Duodenal mucosa (tissue), 2 donors: ENCODE measurements around the gene PTCRA.

Experiments
- H3K27ac ChIP-seq: one replicate; pipeline ENCODE4 v1.7.0; 2013; ENCODE audit warnings: low read depth, low read length
- H3K27me3 ChIP-seq, 2 donors: one replicate each; pipeline ENCODE4 v1.7.0; 2013; ENCODE audit warnings: low read length in 2 of 2, control low read depth in 1 of 2; ENCODE audit not compliant: insufficient read depth in 2 of 2, control insufficient read depth in 1 of 2
- H3K36me3 ChIP-seq, 2 donors: one replicate each; pipeline ENCODE4 v1.7.0; 2013; ENCODE audit warnings: low read length in 2 of 2, control low read depth in 1 of 2; ENCODE audit not compliant: insufficient read depth in 2 of 2, control insufficient read depth in 1 of 2
- H3K4me1 ChIP-seq, 2 donors: one replicate each; pipeline ENCODE4 v1.7.0; 2013; ENCODE audit warnings: low read length in 2 of 2, control low read depth in 1 of 2; ENCODE audit not compliant: insufficient read depth in 2 of 2, control insufficient read depth in 1 of 2
- H3K4me3 ChIP-seq, 2 donors: one replicate each; pipeline ENCODE4 v1.7.0; 2013; ENCODE audit warnings: low read length in 2 of 2, low read depth in 1 of 2
- H3K9ac ChIP-seq, 2 donors: one replicate each; pipeline ENCODE4 v1.7.0; 2013; ENCODE audit warnings: low read length in 2 of 2, low read depth in 1 of 2
- H3K9me3 ChIP-seq, 2 donors: one replicate each; pipeline ENCODE4 v1.7.0; 2013; ENCODE audit warnings: low read length in 2 of 2, control low read depth in 1 of 2; ENCODE audit not compliant: control insufficient read depth in 1 of 2

PTCRA gene

GRCh38 chr6:42961020-42961470 is 45.2 kb downstream of the PTCRA start:
- Histone ChIP-seq H3K9me3 (no peaks in the 10 kb centered on the region), H3K27me3 (no peaks in the 10 kb centered on the region), H3K9ac (peak overlapping the region in 1 of 2 donors; percentile 32), H3K4me1 (peaks cover 6 to 19% of the 10 kb centered on the region in 2 donors), H3K4me3 (peak overlapping the region; percentile 74 to 78), H3K36me3 (peaks cover 14 to 25% of the 10 kb centered on the region in 2 donors), H3K27ac (no peak overlapping the region)

DNA sequence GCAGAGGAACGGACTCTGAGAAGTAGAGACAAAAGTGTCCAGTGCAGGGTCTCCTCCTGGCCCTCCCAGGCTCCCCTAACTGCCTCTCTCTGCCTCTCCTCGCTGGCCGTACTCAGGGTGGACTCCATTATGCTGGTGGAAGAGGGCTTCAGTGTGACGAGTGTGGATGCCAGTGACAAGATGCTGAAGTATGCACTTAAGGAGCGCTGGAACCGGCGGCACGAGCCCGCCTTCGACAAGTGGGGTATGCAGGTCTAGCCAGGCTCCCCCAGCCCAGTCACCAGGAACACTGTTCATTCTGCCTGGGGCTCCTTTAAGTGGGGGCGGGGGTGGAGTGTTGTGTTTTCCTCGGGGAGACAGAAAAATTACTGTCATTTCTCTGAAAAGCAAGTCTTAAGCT is 46.2 kb downstream of the PTCRA start:
- H3K27ac ChIP-seq = no peak overlapping the region
- H3K4me3 ChIP-seq = no peak overlapping the region
- no peaks in the 10 kb centered on the region for H3K27me3 ChIP-seq
- H3K4me1 ChIP-seq = peaks cover 6 to 19% of the 10 kb centered on the region in 2 donors
- peaks cover 18 to 33% of the 10 kb centered on the region in 2 donors for H3K36me3 ChIP-seq
- no peaks in the 10 kb centered on the region for H3K9me3 ChIP-seq
- no peak overlapping the region for H3K9ac ChIP-seq

DNA sequence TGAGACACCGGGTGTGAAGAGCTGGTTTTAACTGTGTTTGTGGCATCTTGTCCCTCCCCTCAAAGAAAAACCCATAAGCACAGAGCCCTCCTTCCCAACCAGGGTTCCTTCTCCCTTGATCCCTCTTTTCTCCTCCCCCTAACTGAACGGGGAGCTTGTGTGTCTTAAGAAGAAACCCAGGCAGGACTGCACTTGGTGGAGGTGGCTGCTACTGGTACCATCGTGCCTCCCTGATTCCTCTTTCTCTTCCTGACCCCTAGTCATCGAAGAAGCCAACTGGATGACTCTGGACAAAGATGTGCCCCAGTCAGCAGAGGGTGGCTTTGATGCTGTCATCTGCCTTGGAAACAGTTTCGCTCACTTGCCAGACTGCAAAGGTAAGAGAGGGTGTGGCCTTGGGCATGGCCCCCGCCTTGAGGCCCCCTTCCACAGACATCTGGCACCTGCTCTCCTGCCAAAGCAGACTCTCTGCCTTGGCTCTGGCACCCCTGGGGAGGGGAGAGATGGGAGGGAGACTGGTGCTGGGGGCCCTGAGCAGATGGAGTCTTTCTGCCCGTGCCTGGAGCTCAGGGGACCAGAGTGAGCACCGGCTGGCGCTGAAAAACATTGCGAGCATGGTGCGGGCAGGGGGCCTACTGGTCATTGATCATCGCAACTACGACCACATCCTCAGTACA is 46.8 kb downstream of the PTCRA start:
- Histone ChIP-seq H3K4me1 (peaks cover 6 to 19% of the 10 kb centered on the region in 2 donors), H3K4me3 (no peak overlapping the region), H3K36me3 (peaks cover 22 to 38% of the 10 kb centered on the region in 2 donors), H3K27ac (no peak overlapping the region), H3K9me3 (no peaks in the 10 kb centered on the region), H3K9ac (no peak overlapping the region), H3K27me3 (no peaks in the 10 kb centered on the region)

DNA sequence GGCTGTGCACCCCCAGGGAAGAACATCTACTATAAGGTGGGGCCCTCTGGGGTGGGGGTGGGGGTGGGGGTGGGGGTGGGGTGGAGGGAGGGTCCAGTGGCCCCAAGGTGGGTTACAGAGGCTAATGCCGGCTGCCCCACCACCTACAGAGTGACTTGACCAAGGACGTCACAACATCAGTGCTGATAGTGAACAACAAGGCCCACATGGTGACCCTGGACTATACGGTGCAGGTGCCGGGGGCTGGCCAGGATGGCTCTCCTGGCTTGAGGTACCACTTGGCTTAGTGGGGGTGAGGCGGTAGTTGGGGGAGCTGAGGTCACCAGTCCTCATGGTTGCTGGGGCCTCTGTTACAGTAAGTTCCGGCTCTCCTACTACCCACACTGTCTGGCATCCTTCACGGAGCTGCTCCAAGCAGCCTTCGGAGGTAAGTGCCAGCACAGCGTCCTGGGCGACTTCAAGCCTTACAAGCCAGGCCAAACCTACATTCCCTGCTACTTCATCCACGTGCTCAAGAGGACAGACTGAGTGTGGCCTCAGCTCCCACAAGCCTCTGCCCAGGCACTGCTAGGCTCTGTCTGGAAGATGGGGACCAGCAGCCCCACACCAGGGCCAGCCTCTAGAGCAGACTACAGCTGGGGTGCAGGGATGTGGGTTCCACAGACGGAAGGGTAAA is 47.5 kb downstream of the PTCRA start:
- Histone ChIP-seq H3K27me3 (no peaks in the 10 kb centered on the region), H3K4me1 (peaks cover 6 to 19% of the 10 kb centered on the region in 2 donors), H3K9me3 (no peaks in the 10 kb centered on the region), H3K27ac (no peak overlapping the region), H3K36me3 (peaks cover 22 to 43% of the 10 kb centered on the region in 2 donors), H3K4me3 (no peak overlapping the region), H3K9ac (no peak overlapping the region)

DNA sequence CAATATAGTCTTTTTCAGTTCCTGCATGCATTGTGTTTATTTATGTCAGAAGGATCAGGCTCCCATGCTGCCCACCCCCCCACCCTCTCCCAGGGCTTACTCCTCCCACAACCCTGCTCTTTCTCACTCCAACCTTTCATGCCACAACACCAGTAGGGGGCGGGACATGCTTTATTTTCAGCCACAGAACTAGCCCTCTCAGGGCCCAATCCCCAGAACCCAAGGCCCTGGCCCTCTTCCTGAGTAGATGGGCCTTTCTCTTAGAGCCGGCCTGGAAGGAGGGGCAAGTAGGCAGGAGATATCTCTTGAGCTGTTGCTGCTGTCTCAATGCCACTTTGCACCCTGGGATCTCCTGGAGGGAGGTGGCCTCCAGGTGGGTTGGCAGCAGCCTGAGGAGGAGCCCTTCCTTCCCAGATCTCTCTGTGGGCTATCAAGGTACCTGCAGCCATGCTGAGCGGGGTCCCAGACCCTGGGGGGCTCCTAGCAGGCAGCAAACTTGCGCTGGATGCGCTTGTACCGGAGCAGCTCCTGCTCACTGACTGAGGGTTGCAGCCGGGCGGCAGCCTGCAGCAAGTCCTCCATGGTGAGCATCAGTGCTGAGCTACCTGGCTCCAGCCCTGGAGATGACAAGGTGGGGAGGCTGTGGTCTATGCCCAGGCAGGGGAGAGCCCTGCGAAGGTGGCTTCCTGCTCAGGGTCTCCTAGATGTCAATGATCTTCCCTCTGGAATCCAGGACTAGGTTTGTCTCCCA is 48.2 kb downstream of the PTCRA start:
- H3K4me3 ChIP-seq = no peak overlapping the region
- H3K9ac ChIP-seq = no peak overlapping the region
- H3K36me3 ChIP-seq = peaks cover 22 to 50% of the 10 kb centered on the region in 2 donors
- H3K9me3 ChIP-seq = no peaks in the 10 kb centered on the region
- peaks cover 6 to 19% of the 10 kb centered on the region in 2 donors for H3K4me1 ChIP-seq
- H3K27ac ChIP-seq = no peak overlapping the region
- no peaks in the 10 kb centered on the region for H3K27me3 ChIP-seq

DNA sequence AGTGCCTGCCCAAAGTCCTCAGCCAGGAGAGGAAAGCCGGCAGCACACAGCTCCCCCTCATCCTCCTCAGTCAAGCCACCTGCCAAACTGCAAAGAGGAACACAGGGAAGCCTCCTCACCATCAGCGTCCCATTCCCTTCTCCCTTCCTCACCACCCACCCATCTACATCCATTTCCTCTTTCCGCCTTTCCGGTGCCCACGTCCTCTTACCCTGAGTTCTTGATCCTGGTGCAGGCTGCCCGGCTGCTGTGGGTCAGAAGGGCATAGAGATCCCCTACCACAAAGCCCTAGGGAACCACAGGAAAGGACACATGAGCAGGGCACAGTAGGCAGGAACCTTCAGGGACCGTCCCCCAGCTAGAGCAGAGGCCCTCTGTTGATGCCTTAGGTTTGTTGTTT is 50.7 kb downstream of the PTCRA start:
- Histone ChIP-seq H3K9ac (no peak overlapping the region), H3K27me3 (no peaks in the 10 kb centered on the region), H3K4me1 (no peaks in the 10 kb centered on the region), H3K4me3 (no peak overlapping the region), H3K36me3 (peaks cover 22 to 61% of the 10 kb centered on the region in 2 donors), H3K9me3 (no peaks in the 10 kb centered on the region), H3K27ac (no peak overlapping the region)

GRCh38 chr6:42967228-42967627 is 51.4 kb downstream of the PTCRA start:
- H3K9ac ChIP-seq = no peak overlapping the region
- H3K4me3 ChIP-seq = no peak overlapping the region
- H3K27ac ChIP-seq = no peak overlapping the region
- no peaks in the 10 kb centered on the region for H3K9me3 ChIP-seq
- H3K36me3 ChIP-seq = peaks cover 22 to 56% of the 10 kb centered on the region in 2 donors
- H3K4me1 ChIP-seq = no peaks in the 10 kb centered on the region
- no peaks in the 10 kb centered on the region for H3K27me3 ChIP-seq

DNA sequence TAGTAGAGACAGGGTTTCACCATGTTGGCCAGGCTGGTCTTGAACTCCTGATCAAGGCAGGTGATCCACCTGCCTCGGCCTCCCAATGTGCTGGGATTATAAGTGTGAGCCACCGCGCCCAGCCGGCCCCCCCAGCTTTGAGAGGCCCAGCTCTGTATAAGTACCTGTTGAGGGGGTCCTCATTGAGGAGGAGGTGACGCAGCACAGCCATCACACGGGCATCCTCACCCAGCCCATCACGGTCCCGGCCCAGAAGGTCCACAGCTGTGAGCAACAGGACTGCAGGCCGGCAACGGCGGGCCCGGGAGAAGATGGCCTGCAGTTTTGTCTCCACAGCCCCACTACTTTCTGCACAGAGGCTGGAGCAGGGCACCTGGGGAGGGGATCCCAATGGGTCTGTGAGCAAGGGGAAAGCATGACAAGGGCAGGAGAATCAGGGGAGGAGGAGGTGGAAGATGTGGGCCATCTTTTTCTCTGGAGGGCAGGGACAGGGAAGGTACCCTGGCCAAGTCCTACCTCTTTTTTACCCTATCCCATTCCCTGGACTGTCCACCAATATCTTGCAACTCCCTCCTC is 52.4 kb downstream of the PTCRA start:
- Histone ChIP-seq H3K4me3 (no peak overlapping the region), H3K27me3 (no peaks in the 10 kb centered on the region), H3K36me3 (peaks cover 18 to 53% of the 10 kb centered on the region in 2 donors), H3K9ac (no peak overlapping the region), H3K27ac (no peak overlapping the region), H3K9me3 (no peaks in the 10 kb centered on the region), H3K4me1 (no peaks in the 10 kb centered on the region)

DNA sequence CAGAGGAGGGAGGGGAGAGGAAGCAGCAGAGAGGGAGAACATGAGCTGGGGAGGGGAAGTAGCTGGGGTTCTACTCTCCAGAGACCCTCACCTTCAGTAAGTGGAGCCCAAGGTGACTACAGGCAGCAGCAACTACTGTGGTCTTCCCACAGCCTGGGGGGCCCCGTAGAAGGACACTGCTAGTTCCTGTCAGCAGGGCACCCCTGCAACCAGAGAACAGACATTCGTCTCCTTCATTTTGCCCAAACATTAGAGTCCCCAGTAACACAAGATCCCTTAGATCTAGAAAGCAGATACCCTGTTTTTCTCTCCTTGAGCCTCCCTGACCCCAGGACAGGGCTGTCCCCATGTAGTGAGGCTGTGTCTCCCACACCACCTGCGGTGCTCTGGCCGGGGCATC is 52.9 kb downstream of the PTCRA start:
- Histone ChIP-seq H3K36me3 (peaks cover 18 to 57% of the 10 kb centered on the region in 2 donors), H3K9ac (no peak overlapping the region), H3K27me3 (no peaks in the 10 kb centered on the region)

GRCh38 chr6:42969431-42969830 is 53.6 kb downstream of the PTCRA start:
- H3K4me1 ChIP-seq = no peaks in the 10 kb centered on the region
- no peaks in the 10 kb centered on the region for H3K9me3 ChIP-seq
- no peak overlapping the region for H3K9ac ChIP-seq
- H3K4me3 ChIP-seq = no peak overlapping the region
- H3K27ac ChIP-seq = no peak overlapping the region
- H3K36me3 ChIP-seq = peaks cover 14 to 55% of the 10 kb centered on the region in 2 donors
- H3K27me3 ChIP-seq = no peaks in the 10 kb centered on the region

More for the DNA sequence above, 52.9 kb downstream of the PTCRA start:
- Histone ChIP-seq H3K4me1 (no peaks in the 10 kb centered on the region), H3K4me3 (no peak overlapping the region), H3K27ac (no peak overlapping the region), H3K9me3 (no peaks in the 10 kb centered on the region)
